Erythroblast (primary cell): ENCODE measurements around the gene DBH.

Source experiments
- GATA1 ChIP-seq: IDR thresholded peaks from 2 replicates; pipeline ENCODE4 v1.6.1; 2011; ENCODE audit warnings: low read depth, mild to moderate bottlenecking, control low read depth, low read length, moderate library complexity
- POLR2A ChIP-seq: IDR thresholded peaks from 2 replicates; pipeline ENCODE4 v1.6.1; 2011; ENCODE audit warnings: mild to moderate bottlenecking, low read length

DNA sequence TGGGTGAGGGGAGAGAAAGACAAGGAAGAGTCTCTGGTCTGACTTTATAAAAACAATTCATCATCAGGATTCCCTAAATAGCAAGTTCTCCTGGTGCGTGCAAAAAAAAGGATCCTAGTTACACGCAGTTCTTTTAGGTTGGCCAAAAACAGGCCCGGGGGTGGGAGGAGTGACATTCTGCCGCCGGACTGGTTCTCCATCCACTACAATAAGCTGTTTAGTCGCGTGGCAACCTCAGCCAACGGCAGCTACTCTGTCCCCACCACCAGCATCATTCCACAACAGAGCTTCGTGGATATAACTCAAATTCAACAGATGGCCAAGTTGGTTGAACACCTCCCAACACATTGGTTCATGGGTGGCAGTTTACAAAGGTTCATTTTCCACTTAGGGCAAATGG is 24.1 kb upstream of the DBH start:
- TF ChIP-seq POLR2A: no peak
- TF ChIP-seq GATA1: no peak
